ENCODE measurements around the gene PGLYRP1. TPM values are rescaled to one million over a fixed set of nuclear protein-coding genes. Genes with fewer than 3 reads are reported as not detected.

The PGLYRP1 gene
- total and polyA plus RNA-seq, 2 of the 13 experiments (the other 11 are each of a cell fraction or from before 2014, with no cell fraction given): not detected

GRCh38 chr19:46025835-46026234, 3.0 kb upstream of the PGLYRP1 start (continued):
- TF ChIP-seq ZSCAN5A (CRISPR knock-in tag; IDR thresholded peaks at IDR 0.05; ENCODE audit: borderline replicate concordance) (no peak), ZNF318 (CRISPR knock-in tag; IDR thresholded peaks at IDR 0.05) (no peak), NPAS2 (CRISPR knock-in tag; IDR thresholded peaks at IDR 0.05; ENCODE audit: borderline replicate concordance) (no peak)

Data from HepG2 (cell line).